Esophagus muscularis mucosa (tissue), 4 donors: ENCODE measurements around the gene CD52. TPM values are rescaled to one million over a fixed set of nuclear protein-coding genes. Genes with fewer than 3 reads are reported as not detected.

Experiments used
- DNase-seq: peaks from one replicate; pipeline ENCODE4 v3.0.0-alpha.2; 2017; ENCODE audit errors: extremely low spot score
- H3K27ac ChIP-seq, 4 donors: fragments of 200-600 bp; sonication (generic); replicated peaks in 1 of 4; 1 replicate in 3 of 4; 2 replicates in 1 of 4; pipeline ENCODE4 v1.5.1; 2016 to 2019; ENCODE audit warnings: mild to moderate bottlenecking in 1 of 4
- H3K27me3 ChIP-seq, 4 donors: fragments of 200-600 bp; sonication (generic); one replicate each; pipeline versions ENCODE4 v1.5.1 to v1.6.0; 2016 to 2019
- H3K36me3 ChIP-seq, 4 donors: fragments of 200-600 bp; sonication (generic); one replicate each; pipeline ENCODE4 v1.5.1; 2016 to 2019
- H3K4me1 ChIP-seq, 4 donors: fragments of 200-600 bp; sonication (generic); one replicate each; pipeline ENCODE4 v1.5.1; 2016 to 2019
- H3K4me3 ChIP-seq, 4 donors: fragments of 200-600 bp; sonication (generic); 1 replicate in 2 of 4; 2 replicates in 2 of 4; pipeline ENCODE4 v1.5.1; 2016 to 2019; ENCODE audit warnings: mild to moderate bottlenecking in 4 of 4, moderate library complexity in 1 of 4
- H3K9me3 ChIP-seq, 4 donors: fragments of 200-600 bp; sonication (generic); 1 replicate in 3 of 4; 2 replicates in 1 of 4; pipeline ENCODE4 v1.5.1; 2016 to 2019
- EP300 ChIP-seq: sonication (generic); formaldehyde crosslinking; IDR thresholded peaks from one replicate; pipeline ENCODE4 v1.6.1; 2017; ENCODE audit warnings: antibody characterized with exemption
- POLR2A ChIP-seq: fragments of 450-650 bp; IDR thresholded peaks from one replicate; pipeline ENCODE4 v1.6.1; 2017; ENCODE audit warnings: antibody characterized with exemption, moderate library complexity, mild to moderate bottlenecking, low read depth
- POLR2AphosphoS5 ChIP-seq, 2 donors: sonication (generic); formaldehyde crosslinking; IDR thresholded peaks; one replicate each; pipeline ENCODE4 v1.6.1; 2017; ENCODE audit warnings: antibody characterized with exemption in 2 of 2
- WGBS: methylation state at CpG from one replicate; pipeline ENCODE4 v1.1.5; 2018; 5-methylcytosine and 5-hydroxymethylcytosine counted together
- intact Hi-C: fragments of 100-400 bp; cut with DNase I; formaldehyde crosslinking; loops from one replicate; pipeline ENCODE4 v1.15.1; 2023
- total RNA-seq, 4 donors: library from RNA; depleted of rRNA; stranded (reverse); fragments of >200 nt; gene quantifications; one replicate each; pipeline versions ENCODE4 v1.1.0 to v1.2.1, GENCODE V29; 2016
- TF ChIP-seq, protein P1 (sequence below), 3 experiments: fragments of 200-600 bp in 2 of 3; fragments of 450-650 bp in 1 of 3; sonication (generic) in 2 of 3; IDR thresholded peaks; one replicate each; pipeline ENCODE4 v1.5.1; 2017 to 2019; ENCODE audit warnings: antibody characterized with exemption in 3 of 3, mild to moderate bottlenecking in 2 of 3, moderate library complexity in 1 of 3

Gene CD52
- total RNA-seq, 4 donors from 2014 or later, result 3.8 to 14.0 (median 7.1) TPM; not detected in 1

DNA sequence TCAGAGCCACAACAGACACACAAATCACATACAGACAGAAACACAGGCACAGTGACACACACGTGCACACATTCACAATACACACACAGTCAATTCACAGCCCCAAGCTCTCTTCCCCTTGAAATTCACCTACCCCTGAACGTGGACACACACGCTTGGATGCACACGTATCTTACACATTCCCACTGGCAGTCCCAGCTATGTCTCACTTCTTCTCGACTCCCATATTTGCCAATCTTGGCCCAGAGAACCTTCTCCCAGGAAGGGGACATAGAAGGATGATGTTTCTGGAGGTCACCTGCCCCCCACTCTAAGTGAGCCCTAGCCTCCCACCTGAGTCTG, 34.6 kb downstream of the CD52 start:
- H3K4me1 ChIP-seq, result no peaks in the 10 kb centered on the region
- DNase-seq, result no peak
- peaks cover 0 to 43% (median 3%) of the 10 kb centered on the region in 4 donors for H3K27me3 ChIP-seq
- H3K36me3 ChIP-seq, result no peaks in the 10 kb centered on the region
- TF ChIP-seq, protein P1, sequence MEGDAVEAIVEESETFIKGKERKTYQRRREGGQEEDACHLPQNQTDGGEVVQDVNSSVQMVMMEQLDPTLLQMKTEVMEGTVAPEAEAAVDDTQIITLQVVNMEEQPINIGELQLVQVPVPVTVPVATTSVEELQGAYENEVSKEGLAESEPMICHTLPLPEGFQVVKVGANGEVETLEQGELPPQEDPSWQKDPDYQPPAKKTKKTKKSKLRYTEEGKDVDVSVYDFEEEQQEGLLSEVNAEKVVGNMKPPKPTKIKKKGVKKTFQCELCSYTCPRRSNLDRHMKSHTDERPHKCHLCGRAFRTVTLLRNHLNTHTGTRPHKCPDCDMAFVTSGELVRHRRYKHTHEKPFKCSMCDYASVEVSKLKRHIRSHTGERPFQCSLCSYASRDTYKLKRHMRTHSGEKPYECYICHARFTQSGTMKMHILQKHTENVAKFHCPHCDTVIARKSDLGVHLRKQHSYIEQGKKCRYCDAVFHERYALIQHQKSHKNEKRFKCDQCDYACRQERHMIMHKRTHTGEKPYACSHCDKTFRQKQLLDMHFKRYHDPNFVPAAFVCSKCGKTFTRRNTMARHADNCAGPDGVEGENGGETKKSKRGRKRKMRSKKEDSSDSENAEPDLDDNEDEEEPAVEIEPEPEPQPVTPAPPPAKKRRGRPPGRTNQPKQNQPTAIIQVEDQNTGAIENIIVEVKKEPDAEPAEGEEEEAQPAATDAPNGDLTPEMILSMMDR (IDR thresholded peaks at IDR 0.05), result no peak
- TF ChIP-seq EP300 (no peak), POLR2AphosphoS5 (IDR thresholded peaks at IDR 0.05) (no peak), POLR2A (no peak)
- H3K9me3 ChIP-seq, result no peaks in the 10 kb centered on the region
- no peak overlapping the region for H3K27ac ChIP-seq
- intact Hi-C loops, result no loop called here
- WGBS, result 74% methylated on average over 5 of the region's 5 CpGs
- no peak overlapping the region for H3K4me3 ChIP-seq

DNA sequence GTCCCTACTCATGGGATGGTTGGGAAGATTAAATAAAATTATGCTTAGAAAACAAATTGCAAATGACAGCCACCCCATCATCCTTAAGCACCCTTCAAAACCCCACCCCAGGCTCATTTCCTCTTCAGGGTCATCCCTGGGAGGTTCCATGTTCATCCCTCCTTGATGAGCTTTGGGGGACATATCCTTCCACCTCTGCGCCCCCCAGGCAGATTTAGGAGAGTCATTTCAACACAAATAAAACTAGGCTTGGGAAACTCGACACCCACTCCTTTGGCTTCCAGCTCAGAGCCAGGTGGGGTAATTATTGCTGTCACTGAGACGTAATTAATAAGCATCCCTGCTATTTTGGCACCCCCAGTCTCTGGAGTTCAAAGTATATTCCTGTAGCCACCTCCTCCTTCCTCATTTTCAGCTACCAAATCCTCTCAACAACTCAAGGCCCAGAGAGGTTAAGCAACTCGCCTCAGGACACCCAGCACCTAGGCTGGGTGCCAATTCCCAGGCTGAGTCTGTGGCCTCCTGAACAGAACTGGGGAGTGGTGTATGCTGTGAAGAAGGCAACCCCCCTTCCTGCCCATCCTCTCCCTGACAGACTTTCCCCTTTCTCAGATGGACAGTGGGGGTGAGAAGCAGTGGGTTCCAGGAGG, 35.6 kb downstream of the CD52 start:
- Histone ChIP-seq H3K4me3 (no peak overlapping the region), H3K27ac (no peak overlapping the region), H3K9me3 (no peaks in the 10 kb centered on the region), H3K4me1 (no peaks in the 10 kb centered on the region), H3K36me3 (no peaks in the 10 kb centered on the region), H3K27me3 (peaks cover 0 to 51% (median 3%) of the 10 kb centered on the region in 4 donors)
- 82% methylated on average over 4 of the region's 4 CpGs for WGBS
- intact Hi-C loops, result no loop called here
- TF ChIP-seq POLR2AphosphoS5 (IDR thresholded peaks at IDR 0.05) (no peak), EP300 (no peak), POLR2A (no peak)
- TF ChIP-seq, protein P1 (IDR thresholded peaks at IDR 0.05), result no peak
- DNase-seq, result no peak

DNA sequence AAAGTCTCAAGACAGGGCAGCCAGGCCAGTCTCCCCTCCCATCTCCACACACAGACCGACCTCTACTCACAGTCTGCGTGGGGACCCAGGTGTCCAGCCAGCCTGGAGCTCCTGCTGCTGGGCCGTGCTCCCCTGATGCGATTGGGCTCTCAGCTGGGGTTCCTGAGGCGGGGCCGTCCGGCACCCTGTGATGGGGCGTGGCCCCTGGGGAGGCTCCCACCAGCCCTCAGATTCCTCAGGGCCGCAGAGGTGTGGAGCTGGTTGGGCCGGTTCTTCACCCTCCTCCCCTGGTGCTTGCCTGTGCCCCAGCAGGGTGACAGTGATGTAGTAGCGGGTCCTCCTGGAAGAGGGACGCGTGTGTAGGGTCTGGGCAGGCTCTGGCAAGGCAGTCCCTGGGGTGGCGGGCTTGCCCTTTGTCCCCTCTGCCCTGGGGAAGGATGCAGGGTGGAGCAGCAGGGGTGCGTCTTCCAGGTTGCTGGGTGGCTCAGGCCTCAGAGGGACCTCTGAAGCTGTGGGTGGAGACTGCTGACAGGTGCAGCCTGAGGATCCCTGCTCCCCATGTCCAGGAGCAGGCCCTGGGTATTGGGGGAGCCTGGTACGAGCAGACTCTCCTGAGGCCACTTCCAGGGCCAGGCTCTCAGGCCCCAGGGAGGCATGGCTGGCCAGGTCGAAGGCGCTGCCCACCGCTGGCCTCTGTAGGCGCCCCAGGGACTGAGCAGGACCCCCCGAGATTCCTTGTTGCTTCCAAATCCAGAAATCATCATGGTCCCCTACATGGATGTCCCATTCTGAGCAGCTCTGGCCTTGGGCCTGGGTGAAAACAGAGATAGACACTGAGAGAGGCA, 36.4 kb downstream of the CD52 start, which contains the start of gene CRYBG2:
CRYBG2 (minus strand) TSS at position 155 of the 845 bp plus-strand sequence. CDS start 7,473 bp downstream, outside the sequence.
- Histone ChIP-seq H3K27me3 (peaks cover 0 to 60% (median 6%) of the 10 kb centered on the region in 4 donors), H3K9me3 (no peaks in the 10 kb centered on the region), H3K4me1 (no peaks in the 10 kb centered on the region), H3K36me3 (no peaks in the 10 kb centered on the region), H3K27ac (no peak within 1 kb of the TSS), H3K4me3 (no peak within 1 kb of the TSS)
- no peak for TF ChIP-seq EP300
- TF ChIP-seq, protein P1 (IDR thresholded peaks at IDR 0.05), result no peak
- DNase-seq, result no peak
- WGBS, result 80% methylated on average over 2 of the region's 21 CpGs
- intact Hi-C loops, result no loop called here

DNA sequence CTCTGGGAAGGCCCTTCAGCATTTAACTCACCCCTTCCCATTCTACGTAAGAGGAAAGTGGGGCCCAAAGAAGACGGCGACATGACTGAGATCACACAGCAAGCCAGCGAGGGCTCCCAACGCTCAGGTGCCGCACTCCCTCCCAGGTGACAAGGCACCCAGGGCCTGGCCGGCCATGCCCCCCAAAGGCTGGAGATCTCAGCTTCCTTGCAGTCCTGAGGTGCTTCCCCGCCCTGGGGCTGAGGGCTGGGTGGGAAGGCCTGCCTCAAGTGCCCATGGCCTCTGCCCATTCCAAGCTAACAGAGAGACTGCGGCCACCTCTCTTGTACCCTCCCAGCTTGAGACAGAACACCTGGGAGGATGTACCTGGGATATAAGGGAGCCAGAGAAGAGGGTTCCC, 37.2 kb downstream of the CD52 start:
- 86% methylated on average over 7 of the region's 9 CpGs for WGBS
- intact Hi-C loops, result no loop called here

More for the DNA sequence above, 37.2 kb downstream of the CD52 start:
- Histone ChIP-seq H3K27ac (no peak overlapping the region), H3K27me3 (peaks cover 0 to 67% (median 9%) of the 10 kb centered on the region in 4 donors), H3K4me3 (no peak overlapping the region), H3K4me1 (peaks cover 1 to 3% (median 3%) of the 10 kb centered on the region in 4 donors), H3K9me3 (no peaks in the 10 kb centered on the region), H3K36me3 (no peaks in the 10 kb centered on the region)
- no peak for DNase-seq
- TF ChIP-seq POLR2AphosphoS5 (IDR thresholded peaks at IDR 0.05) (no peak), EP300 (no peak), POLR2A (no peak)
- TF ChIP-seq, protein P1 (IDR thresholded peaks at IDR 0.05), result no peak
